Nephron progenitor cell (in vitro differentiated cells): ENCODE measurements around the gene NOVA1.

Experiments used
- DNase-seq: peaks from one replicate; pipeline ENCODE4 v3.0.0; 2021
- H3K27ac Mint-ChIP-seq: 2 replicates; pipeline ENCODE4 v1.8.0; 2021; ENCODE audit warnings: mild to moderate bottlenecking, moderate library complexity, mixed read lengths
- H3K27me3 Mint-ChIP-seq: 2 replicates; pipeline ENCODE4 v1.8.0; 2021; ENCODE audit warnings: mild to moderate bottlenecking, low read depth, mixed read lengths; ENCODE audit not compliant: poor library complexity
- H3K36me3 Mint-ChIP-seq: 2 replicates; pipeline ENCODE4 v1.8.0; 2021; ENCODE audit warnings: low read depth, mixed read lengths
- H3K4me1 Mint-ChIP-seq: 2 replicates; pipeline ENCODE4 v1.8.0; 2021; ENCODE audit warnings: mixed read lengths
- H3K4me3 Mint-ChIP-seq: 2 replicates; pipeline ENCODE4 v1.8.0; 2021; ENCODE audit warnings: mild to moderate bottlenecking, moderate library complexity, mixed read lengths
- H3K9me3 Mint-ChIP-seq: 2 replicates; pipeline ENCODE4 v1.8.0; 2021; ENCODE audit warnings: mild to moderate bottlenecking, moderate library complexity, mixed read lengths
- CTCF ChIP-seq: fragments of 200-600 bp; sonication (generic); IDR thresholded peaks from 2 replicates; pipeline ENCODE4 v1.5.0; 2021; ENCODE audit warnings: antibody characterized with exemption

The NOVA1 gene

DNA sequence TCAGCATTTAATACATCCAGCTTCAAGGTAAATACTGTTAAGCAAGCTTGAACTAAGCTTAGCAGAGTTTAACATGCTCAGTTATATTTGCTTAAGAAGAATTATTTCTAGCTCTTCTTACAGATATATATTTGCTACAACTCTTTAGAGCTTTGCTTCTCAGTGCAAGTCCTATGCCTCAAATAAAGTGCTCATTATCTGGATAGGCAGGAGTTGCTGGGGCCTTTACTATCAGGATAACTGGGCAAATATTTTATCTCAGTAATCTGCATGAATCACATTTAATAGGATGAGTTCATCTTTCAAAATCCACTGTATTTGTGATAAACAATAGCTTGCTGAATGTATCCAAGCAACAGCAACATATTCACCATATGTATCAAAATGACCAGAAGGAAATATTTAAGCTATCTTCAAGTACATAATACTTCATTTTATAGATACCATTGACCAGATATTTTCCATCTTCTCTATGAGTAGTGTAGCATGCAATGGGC is 187.6 kb downstream of the NOVA1 start:
- no peaks in the 10 kb centered on the region for H3K9me3 Mint-ChIP-seq
- H3K36me3 Mint-ChIP-seq = no peaks in the 10 kb centered on the region
- TF ChIP-seq CTCF = no peak
- H3K4me3 Mint-ChIP-seq = no peak overlapping the region
- H3K4me1 Mint-ChIP-seq = no peaks in the 10 kb centered on the region
- no peak for DNase-seq
- H3K27ac Mint-ChIP-seq = no peak overlapping the region
- H3K27me3 Mint-ChIP-seq = no peaks in the 10 kb centered on the region

DNA sequence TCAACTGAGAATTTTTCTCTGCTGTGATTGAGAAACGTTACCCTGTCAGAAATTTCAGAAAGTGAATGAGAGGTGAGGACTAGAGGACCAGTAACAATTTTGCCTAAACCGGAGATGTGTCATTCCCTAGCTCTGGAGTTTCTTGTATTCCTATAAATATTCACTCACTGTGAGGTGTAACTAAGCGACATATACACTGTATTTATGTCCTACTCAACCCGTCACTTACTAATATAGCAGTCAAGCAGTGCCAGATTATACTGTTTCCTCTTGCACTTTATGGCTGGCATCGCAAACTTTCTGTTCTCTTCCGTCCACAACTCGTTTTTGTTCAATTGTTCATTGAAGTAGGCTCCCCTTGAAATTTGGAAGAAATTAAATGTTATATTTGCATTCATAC is 192.9 kb downstream of the NOVA1 start:
- Mint-ChIP-seq H3K4me3 (no peak overlapping the region), H3K27me3 (peaks cover 3% of the 10 kb centered on the region), H3K27ac (no peak overlapping the region)

DNA sequence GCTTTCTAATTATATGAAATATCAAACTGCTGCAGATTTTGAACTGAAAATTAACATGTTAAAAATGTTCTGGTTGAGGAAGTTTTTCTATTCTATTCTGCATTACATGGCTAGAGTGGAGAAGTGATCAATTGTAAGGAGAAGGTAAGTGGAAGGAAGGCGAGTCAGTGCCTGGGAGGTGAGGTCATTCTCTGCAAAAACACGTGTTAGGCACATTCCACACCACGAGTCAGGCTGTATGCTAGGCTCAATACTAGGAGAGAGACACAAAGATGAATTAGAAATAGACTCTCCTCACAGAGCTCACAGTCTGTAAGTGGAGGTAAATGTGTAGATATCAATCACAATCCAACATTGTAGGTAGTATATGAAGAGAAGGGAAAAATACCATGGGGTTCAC is 194.1 kb downstream of the NOVA1 start:
- DNase-seq = no peak
- Mint-ChIP-seq H3K27ac (no peak overlapping the region), H3K4me1 (peaks cover 17% of the 10 kb centered on the region), H3K36me3 (no peaks in the 10 kb centered on the region), H3K9me3 (no peaks in the 10 kb centered on the region), H3K4me3 (no peak overlapping the region), H3K27me3 (peaks cover 3% of the 10 kb centered on the region)
- TF ChIP-seq CTCF = no peak

More for the DNA sequence above, 192.9 kb downstream of the NOVA1 start:
- TF ChIP-seq CTCF = no peak
- H3K9me3 Mint-ChIP-seq = no peaks in the 10 kb centered on the region
- no peak for DNase-seq
- H3K4me1 Mint-ChIP-seq = peaks cover 17% of the 10 kb centered on the region
- H3K36me3 Mint-ChIP-seq = no peaks in the 10 kb centered on the region

DNA sequence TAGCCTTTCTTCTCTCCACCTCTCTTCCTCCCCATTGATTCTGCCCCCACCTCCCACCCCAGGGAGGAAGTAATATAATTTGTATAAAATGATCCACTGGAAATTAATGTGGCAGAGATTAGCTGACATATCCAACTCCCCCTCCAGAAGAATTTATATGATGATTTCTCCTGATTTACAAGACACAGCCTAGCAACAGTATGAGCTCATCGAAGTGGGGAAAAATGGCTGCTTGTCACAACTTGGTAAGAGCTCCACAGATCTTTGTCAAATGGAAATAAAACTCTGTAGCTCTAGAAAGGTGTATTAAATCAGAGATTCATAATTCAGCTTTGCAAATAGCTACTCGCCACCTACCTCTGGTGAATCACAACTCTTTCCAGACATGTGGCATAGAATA is 195.7 kb downstream of the NOVA1 start:
- no peak for TF ChIP-seq CTCF
- Mint-ChIP-seq H3K36me3 (no peaks in the 10 kb centered on the region), H3K4me3 (no peak overlapping the region), H3K4me1 (peaks cover 17% of the 10 kb centered on the region), H3K27ac (no peak overlapping the region), H3K9me3 (no peaks in the 10 kb centered on the region), H3K27me3 (peaks cover 9% of the 10 kb centered on the region)
- DNase-seq = no peak

DNA sequence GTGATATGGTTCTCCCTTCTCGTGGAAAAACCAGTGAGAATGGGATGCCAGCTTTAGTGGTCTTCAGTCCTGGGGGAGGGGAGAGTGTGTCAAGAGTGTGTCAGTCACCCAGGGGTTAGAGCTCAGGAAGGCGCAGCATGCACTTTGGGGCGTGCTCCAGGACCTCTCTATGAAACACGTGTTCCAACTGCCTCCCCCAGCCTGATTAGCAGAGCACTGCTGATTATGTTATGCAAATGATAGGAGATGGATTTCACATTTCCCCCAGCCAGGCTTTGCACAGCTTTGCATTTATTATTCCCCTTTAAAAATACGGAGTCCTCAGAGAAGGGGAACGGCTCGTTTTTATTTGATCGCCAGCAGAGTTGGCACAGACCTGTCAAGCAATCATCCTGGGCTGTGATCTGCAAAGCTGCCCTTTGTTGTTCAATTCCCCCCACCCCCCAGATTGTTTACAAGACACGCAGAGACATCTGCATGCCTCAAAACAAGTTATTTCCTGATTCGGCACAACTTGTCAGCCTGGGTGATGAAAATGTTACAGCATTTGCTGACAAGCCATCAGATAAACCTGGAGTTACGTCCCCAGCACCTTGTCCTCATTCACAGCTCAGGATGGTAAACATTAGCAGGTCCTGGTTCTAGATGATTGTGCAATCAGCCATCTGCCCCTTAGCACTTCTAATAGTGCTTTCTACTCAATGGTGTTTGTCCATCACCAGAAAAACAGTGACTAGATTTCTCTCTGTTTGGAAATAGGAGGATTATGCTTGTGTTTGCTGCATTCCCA is 196.5 kb downstream of the NOVA1 start:
- Mint-ChIP-seq H3K9me3 (no peaks in the 10 kb centered on the region), H3K4me3 (peak overlapping the region; percentile 24), H3K27ac (no peak overlapping the region), H3K36me3 (no peaks in the 10 kb centered on the region), H3K27me3 (peaks cover 13% of the 10 kb centered on the region), H3K4me1 (peaks cover 17% of the 10 kb centered on the region)
- no peak for DNase-seq
- no peak for TF ChIP-seq CTCF

GRCh38 chr14:26400373-26400772 is 197.5 kb downstream of the NOVA1 start:
- TF ChIP-seq CTCF = no peak
- no peak for DNase-seq
- Mint-ChIP-seq H3K27me3 (peaks cover 22% of the 10 kb centered on the region), H3K4me1 (peaks cover 17% of the 10 kb centered on the region), H3K36me3 (no peaks in the 10 kb centered on the region), H3K9me3 (no peaks in the 10 kb centered on the region), H3K4me3 (no peak overlapping the region), H3K27ac (no peak overlapping the region)
